ENCODE results near the gene NCOR2.
"Not testable (repeated sequence)": the region's sequence is repeated elsewhere in the genome, so short reads cannot be mapped to it uniquely, and the experiment has no call there.

Gene NCOR2

DNA sequence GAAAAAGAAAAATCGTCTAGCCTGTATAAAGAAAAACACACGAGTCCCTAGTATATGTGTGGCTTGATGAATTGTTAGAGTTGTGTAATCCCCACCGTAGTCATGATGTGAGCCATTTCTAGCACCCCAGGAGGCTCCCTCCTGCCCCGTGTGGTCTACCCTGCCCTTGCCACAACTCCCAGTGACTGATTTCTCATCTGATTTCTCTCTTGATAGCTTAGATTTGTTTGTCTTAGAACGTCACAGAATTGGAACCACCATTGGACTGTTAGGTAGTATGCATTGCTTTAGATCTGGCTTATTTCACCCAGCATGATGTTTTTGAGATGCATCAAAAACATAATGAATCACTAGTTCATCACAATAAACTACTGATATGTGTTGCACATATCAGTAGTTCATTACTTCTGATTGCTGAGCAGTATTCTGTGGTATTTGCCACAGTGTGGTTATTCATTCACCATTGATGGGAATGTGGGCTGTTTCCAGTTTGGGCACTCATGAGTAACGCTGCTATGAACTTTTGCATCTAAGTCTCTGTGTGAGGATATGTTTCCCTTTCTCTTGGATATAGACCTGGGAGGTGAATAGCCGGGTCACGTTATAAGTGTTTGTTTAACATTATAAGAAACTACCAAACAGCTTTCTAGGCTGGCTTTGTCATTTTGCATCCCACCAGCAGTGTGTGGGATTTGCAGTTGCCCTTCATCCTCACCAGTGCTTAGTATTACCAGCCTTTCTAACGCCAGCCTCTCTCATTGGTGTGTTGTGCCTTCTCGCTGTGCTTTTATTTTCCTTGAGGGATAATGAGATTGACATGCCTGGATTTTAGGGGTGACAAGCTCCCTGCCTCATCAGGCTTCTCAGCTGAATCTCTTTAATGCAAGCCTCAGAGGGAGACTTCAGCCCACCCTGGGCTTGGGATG lies 31.9 kb upstream of the NCOR2 start:
- DNase-seq, result peak; percentile 46

DNA sequence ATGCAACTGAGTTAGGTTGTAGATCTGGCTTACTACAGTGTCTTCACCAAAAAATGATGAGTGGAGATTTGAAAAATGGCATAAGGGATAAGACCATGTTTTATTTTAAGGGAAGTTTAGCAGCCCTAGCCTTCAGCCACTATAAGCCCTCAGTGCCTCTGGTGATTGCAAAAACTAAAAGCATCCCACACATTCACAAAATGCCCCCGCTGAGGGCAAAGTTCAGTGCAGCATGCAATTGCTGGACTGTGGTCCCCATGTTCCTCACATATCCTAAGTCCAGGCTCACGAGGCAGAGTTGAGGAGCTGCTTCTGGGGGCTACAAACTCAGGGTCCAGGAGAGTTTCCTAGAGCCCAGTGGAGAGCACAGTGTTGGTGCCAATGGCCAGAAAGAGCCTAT lies 29.6 kb upstream of the NCOR2 start:
- no peak for DNase-seq

GRCh38 chr12:124595444-124595843 lies 28.0 kb upstream of the NCOR2 start:
- no peak for DNase-seq

DNA sequence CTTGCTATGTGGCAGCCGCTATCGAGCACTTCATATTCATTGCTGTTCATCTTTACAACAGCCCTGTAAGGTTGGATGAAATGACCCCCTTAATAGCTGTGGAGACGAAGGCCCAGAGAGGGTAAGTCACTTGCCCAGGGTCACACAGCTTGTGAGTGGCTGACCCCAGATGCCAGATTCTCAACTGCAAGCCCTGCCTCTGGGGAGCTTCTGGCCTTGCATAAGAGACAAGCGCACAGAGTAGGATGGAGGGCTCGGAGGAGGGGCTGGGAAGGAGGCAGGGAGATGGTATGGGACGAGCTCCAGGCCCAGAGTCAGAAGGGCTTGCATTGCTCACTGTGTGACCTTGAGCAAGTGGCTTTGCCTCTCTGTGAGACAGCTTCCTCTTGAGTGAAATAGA lies 27.4 kb upstream of the NCOR2 start:
- DNase-seq, result no peak

DNA sequence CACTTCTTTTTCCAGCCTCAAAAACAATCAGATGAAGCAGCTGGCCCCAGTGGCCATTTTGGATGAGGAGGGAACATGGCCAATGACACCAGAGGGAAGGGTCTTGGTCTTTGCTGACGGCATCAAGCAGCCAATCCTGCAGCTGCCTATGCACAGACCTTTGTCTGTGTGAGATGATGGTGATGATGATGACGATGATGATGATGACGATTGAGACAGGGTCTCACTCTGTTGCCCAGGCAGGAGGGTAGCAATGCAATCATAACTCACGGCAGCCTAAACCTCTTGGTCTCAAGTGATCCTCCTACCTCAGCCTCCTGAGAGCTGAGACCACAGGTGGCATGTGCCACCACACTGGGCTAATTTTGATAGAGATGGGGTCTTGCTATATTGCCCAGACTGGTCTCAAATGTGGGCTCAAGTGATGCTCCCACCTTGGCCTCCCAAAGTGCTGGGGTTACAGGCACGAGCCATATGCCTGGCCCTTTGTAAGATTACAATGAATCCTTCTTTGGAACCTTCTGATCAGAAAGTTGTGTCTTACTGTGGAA lies 26.5 kb upstream of the NCOR2 start:
- no peak for DNase-seq

GRCh38 chr12:124593176-124593575 lies 25.8 kb upstream of the NCOR2 start:
- no peak for DNase-seq

DNA sequence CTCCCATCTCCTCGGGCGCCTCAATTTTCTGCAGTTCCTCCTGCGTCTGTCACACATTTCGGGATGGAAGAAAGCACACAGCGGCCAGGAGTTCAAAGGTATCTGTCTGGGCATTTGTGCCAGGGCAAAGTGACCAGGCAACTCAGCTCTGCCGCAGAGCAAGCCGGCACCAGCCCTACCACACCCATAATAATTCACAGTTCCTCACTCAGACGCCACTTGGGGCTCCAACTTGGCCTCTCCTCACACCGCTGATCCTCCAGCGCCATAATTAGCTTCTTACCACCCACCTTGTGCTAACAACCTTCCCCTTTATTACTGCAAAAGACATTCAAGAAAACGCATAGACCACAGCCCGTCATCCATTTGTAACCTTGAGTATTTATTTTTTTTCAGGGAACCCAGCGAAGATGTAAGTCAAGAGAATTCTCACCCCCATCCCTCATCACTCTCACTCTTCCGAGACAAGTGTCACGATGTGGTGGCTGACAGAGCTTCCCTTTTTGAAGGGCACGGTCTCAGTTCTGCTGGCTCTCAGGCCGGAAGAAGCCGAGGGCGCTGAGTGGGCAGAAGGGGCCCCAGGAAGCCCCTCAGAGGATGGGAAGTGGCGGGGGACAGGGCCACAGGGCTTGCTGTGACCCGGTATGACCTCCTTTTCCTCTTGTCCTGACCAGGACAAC lies 25.2 kb upstream of the NCOR2 start:
- no peak for DNase-seq

DNA sequence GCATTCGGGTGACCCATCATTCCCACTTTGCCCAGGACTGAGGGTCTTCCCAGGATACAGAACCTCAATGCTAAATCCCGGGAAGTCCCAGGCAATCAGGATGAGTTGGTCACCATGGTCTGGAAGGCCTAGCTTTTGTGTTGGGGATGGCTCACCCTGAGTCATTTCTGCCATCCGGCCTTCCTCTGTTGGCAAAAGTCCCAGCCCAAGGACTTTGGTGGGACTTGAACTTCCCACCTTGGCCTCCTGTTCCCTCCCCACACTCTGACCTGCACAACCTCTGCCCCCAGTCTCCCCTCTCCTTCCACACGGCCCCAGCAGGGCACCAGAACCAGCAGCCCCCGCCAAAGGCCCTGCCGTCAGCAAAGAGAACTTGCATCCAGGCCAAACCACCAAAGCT lies 24.6 kb upstream of the NCOR2 start:
- no peak for DNase-seq

DNA sequence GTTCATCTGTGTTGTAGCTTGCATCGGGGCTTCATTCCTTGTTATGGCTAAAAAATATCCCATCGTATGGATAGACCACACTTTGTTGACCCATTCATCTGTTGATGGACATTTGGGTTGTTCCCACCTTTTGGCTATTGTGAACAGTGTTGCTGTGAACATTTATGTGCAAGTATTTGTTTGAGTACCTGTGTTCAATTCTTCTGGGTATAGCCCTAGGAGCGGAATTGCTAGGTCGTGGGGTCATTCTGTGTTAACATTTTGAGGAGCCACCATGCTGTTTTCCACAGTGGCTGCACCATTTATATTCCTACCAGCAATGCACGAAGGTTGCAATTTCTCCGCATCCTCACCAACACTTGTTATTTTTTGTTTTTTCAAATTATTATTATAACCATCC lies 23.0 kb upstream of the NCOR2 start:
- DNase-seq, result no peak

GRCh38 chr12:124588751-124589267 lies 21.4 kb upstream of the NCOR2 start:
- peak; percentile 36 for DNase-seq

GRCh38 chr12:124588018-124588634 lies 20.7 kb upstream of the NCOR2 start:
- no peak for DNase-seq

- DNase-seq, result no peak
These were observed 19.3 kb upstream of the NCOR2 start for GRCh38 chr12:124586756-124587155.

DNA sequence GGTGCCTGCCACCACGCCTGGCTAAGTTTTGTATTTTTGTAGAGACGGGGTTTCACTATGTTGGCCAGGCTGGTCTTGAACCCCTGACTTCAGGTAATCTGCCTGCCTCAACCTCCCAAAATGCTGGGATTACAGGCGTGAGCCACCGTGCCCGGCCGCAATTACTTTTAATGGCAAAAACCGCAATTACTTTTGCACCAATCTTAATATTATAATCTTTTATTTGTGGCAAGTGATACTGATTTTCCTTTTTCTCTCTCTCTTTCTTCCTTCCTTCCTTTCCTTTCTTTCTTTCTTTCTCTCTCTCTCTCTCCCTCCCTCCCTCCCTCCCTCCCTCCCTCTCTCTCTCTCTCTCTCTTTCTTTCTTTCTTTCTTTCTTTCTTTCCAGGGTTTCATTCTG lies 17.1 kb upstream of the NCOR2 start:
- not testable (repeated sequence) for DNase-seq

DNA sequence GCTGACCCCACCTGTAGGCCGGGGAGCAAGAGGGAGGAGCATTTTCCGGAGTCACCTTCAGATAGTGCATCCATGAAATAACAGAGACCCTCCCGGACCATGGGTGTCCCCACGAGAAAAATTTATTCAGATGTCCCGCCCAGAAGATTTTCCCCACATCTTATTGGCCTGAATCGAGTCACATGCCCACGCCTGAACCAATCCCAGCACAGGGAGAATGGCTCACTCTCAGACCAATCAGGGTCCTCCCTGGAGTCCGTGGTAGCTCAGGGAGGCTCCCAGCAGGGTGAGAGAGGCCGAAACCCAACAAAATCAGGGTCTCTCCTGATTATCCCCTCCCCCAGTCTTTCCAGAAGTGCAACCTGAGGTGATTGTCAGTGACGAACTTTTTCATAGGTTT lies 16.4 kb upstream of the NCOR2 start:
- DNase-seq, result no peak

- no peak for DNase-seq
These were observed 14.7 kb upstream of the NCOR2 start for GRCh38 chr12:124582108-124582424.

DNA sequence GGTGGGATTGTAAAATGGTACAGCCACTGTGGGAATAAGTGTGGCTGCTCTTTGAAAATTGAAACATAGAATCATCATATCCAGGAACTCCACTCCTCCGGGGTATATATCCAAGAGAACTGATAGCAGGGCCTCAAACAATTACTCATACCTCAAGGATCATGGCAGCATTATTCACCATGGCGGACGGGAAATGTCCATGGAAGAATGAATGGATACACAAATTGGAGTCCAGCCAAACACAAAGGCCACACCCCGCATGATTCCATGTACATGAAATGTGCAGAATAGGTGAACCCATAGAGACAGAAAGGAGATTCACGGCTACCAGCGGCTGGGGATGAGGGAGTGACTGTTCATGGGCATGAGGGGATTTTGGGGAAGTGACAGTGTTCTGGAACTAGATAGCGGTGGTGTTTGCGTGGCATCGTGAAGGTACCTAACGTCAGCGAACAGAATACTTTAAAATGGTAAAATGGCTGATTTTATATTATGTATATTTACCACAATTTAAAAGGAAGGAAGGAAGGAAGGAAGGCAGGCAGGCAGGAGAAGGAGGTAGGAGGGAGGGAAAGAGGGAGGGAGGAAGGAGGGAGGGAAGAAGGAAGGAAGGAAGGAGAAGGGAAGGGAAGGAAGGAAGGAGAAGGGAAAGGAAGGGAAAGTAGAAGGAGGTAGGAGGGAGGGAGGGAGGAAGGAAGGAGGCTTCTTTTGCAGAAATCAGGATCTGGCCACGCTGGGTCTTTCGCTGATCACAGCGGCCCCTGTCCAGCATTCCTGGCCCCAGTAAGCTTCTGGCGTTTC lies 14.1 kb upstream of the NCOR2 start:
- DNase-seq, result no peak

DNA sequence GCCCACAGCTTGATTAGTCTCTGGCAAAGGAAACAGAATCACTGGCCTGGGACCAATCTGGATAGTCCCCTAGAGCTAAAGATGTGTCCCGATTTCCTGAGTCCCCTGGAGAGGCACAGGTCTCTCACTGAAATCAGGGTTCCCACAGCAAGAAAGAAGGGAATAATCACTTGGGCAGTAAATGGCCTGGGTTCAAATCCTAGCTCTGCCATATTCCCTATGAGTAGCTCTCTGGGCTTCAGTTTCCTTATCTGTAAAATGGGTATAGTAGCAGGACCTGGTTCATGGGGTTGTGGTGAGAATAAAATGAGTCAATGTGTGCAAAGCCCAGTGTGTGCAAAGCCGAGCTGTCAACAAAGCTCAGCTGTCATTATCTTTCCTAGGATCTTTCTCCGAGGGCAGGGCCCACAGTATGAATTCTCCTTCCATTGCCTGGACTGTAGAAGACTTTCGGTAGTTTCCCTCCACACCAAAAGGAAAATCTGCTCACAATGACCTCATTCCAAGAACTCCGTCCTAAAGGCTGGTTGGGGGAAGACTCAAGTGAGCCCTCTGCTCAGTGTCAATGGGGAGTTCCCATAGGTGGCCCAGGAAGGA lies 12.6 kb upstream of the NCOR2 start:
- DNase-seq, result no peak

DNA sequence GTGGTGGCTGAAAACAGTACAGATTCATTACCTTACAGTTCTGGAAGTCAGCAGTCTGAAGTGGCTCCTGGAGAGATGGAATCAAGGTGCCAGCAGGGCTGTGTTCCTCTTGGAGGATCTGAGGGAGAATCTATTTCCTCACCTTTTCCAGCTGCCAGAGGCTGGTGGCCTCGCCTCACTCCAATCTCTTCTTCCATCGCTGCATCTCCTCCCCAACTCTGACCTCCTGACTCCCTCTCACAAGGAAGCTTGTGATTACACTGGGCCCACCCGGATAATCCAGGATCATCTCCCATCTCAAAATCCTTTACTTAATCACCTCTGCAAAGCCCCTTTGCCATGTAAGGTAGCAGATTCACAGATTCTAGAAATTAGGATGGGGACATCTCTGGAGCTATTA lies 11.4 kb upstream of the NCOR2 start:
- no peak for DNase-seq

- no peak for DNase-seq
These were observed 11.0 kb upstream of the NCOR2 start for GRCh38 chr12:124578445-124578844.

GRCh38 chr12:124577986-124578385 lies 10.6 kb upstream of the NCOR2 start:
- DNase-seq, result no peak

- DNase-seq, result no peak
These were observed 10.0 kb upstream of the NCOR2 start for GRCh38 chr12:124577374-124577773.

DNA sequence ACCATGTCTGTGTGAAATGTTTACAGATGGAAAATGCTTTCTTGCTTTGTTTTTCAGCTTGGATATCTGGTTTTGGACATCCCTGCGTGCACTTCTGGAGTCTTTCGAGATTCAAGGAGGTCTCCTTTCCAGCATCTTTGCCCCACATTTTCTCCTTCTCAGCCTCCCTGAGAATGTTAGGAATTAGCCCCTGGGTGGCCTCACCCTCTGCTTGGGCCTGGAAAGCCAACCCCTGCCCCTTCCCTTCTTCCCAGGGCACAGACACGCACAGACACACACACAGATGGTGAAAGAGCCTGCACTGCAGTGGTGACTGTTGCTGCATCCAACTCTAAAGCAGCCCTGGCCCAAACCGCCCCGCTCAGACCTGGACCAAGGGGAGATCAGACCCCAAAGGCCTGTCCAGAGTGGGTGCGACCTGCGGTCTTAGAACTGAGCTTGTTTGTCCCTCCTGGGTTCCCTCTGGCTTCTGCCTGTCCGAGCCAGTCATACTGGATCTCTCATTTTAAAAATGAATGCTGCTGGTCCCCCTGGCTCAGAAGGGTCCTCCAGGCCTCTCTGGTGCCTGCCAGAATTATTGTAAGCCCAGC lies 8.7 kb upstream of the NCOR2 start:
- DNase-seq, result no peak

Data from stimulated activated CD4-positive, alpha-beta T cell treated with anti-CD3 and anti-CD28 coated beads, Interleukin-1b, Interleukin-23, amount 100 ng/mL, for 48 hours (primary cell).